ENCODE data around the gene CFAP61. TPM values are rescaled to one million over a fixed set of nuclear protein-coding genes. Genes with fewer than 3 reads are reported as not detected.
"Not testable (repeated sequence)": the region's sequence is repeated elsewhere in the genome, so short reads cannot be mapped to it uniquely, and the experiment has no call there.

CFAP61 gene
- total RNA-seq, 4 donors from 2014 or later = 0.19 to 1.4 (median 1.1) TPM

GRCh38 chr20:20342066-20342465, 289.7 kb downstream of the CFAP61 start:
- no peak overlapping the region for H3K4me3 ChIP-seq (ENCODE audit: low read depth, poor library complexity, severe bottlenecking)
- no peak for TF ChIP-seq CTCF (IDR thresholded peaks at IDR 0.05)
- no peak for TF ChIP-seq POLR2A (IDR thresholded peaks at IDR 0.05)
- intact Hi-C loops (cut with DNase I; ENCODE audit: low total_unique reads) = no loop called here
- DNase-seq (ENCODE audit: low spot score in 2 of 2) = no peak
- WGBS, 2 donors = 34 to 37% methylated on average over 5 of the region's 5 CpGs

GRCh38 chr20:20343932-20344331, 291.6 kb downstream of the CFAP61 start:
- H3K4me3 ChIP-seq (ENCODE audit: low read depth, poor library complexity, severe bottlenecking) = no peak overlapping the region
- TF ChIP-seq CTCF (IDR thresholded peaks at IDR 0.05) (no peak), POLR2A (IDR thresholded peaks at IDR 0.05) (no peak)
- intact Hi-C loops (cut with DNase I; ENCODE audit: low total_unique reads) = no loop called here
- WGBS, 2 donors = 85 to 86% methylated on average over 7 of the region's 7 CpGs
- DNase-seq (ENCODE audit: low spot score in 2 of 2) = no peak

GRCh38 chr20:20344476-20344875, 292.1 kb downstream of the CFAP61 start:
- intact Hi-C loops (cut with DNase I; ENCODE audit: low total_unique reads) = no loop called here
- TF ChIP-seq CTCF (IDR thresholded peaks at IDR 0.05) = no peak
- no peak for TF ChIP-seq POLR2A (IDR thresholded peaks at IDR 0.05)
- 75 to 85% methylated on average over 4 of the region's 4 CpGs for WGBS, 2 donors
- no peak for DNase-seq (ENCODE audit: low spot score in 2 of 2)
- H3K4me3 ChIP-seq (ENCODE audit: low read depth, poor library complexity, severe bottlenecking) = no peak overlapping the region

- intact Hi-C loops (cut with DNase I; ENCODE audit: low total_unique reads) = no loop called here
- no peak overlapping the region for H3K4me3 ChIP-seq (ENCODE audit: low read depth, poor library complexity, severe bottlenecking)
- WGBS, 2 donors = 74 to 76% methylated on average over 3 of the region's 3 CpGs
Measured at GRCh38 chr20:20353576-20353975, 301.2 kb downstream of the CFAP61 start.

GRCh38 chr20:20355503-20355902, 303.2 kb downstream of the CFAP61 start:
- DNase-seq (ENCODE audit: low spot score in 2 of 2); H3K4me3 ChIP-seq (ENCODE audit: low read depth, poor library complexity, severe bottlenecking); intact Hi-C loops (cut with DNase I; ENCODE audit: low total_unique reads): not testable (repeated sequence)

More at GRCh38 chr20:20353576-20353975, 301.2 kb downstream of the CFAP61 start:
- no peak for DNase-seq (ENCODE audit: low spot score in 2 of 2)
- TF ChIP-seq CTCF (IDR thresholded peaks at IDR 0.05) = no peak
- TF ChIP-seq POLR2A (IDR thresholded peaks at IDR 0.05) = no peak

- TF ChIP-seq CTCF (IDR thresholded peaks at IDR 0.05) (no peak), POLR2A (IDR thresholded peaks at IDR 0.05) (no peak)
- H3K4me3 ChIP-seq (ENCODE audit: low read depth, poor library complexity, severe bottlenecking) = no peak overlapping the region
- DNase-seq (ENCODE audit: low spot score in 2 of 2) = no peak
- intact Hi-C loops (cut with DNase I; ENCODE audit: low total_unique reads) = no loop called here
Measured at GRCh38 chr20:20358801-20359200, 306.5 kb downstream of the CFAP61 start.
